SK-N-MC (cell line): ENCODE results near the gene MADCAM1.

Experiments used
- EZH2 ChIP-seq: fragments of 200-600 bp; sonication (generic); IDR thresholded peaks from one replicate; pipeline ENCODE4 v1.6.1; 2017; ENCODE audit warnings: antibody characterized with exemption
- FOXP2 ChIP-seq: optimal IDR thresholded peaks from 2 replicates; pipeline ENCODE3; 2011; ENCODE audit warnings: mild to moderate bottlenecking, moderate library complexity; ENCODE audit not compliant: insufficient read depth; ENCODE audit errors: extremely low read length, control extremely low read depth
- POLR2AphosphoS5 ChIP-seq: IDR thresholded peaks from 2 replicates; pipeline ENCODE4 v1.6.1; 2012; ENCODE audit warnings: mild to moderate bottlenecking, low read depth, low read length, borderline replicate concordance

- TF ChIP-seq POLR2AphosphoS5 (no peak), EZH2 (no peak), FOXP2 (no peak)
These were observed 39.7 kb upstream of the MADCAM1 start for GRCh38 chr19:456547-457110.
